HEK293 (cell line): Measurements from ENCODE around the gene CDH24.

Source experiments
- HOXA7 ChIP-seq: sonication (generic); formaldehyde crosslinking; IDR thresholded peaks from 2 replicates; pipeline ENCODE4 v1.8.1; 2022; ENCODE audit warnings: missing genetic modification reagents, borderline replicate concordance
- KLF8 ChIP-seq: fragments of 450-650 bp; formaldehyde crosslinking; IDR thresholded peaks from 2 replicates; pipeline ENCODE4 v1.5.1; 2016; ENCODE audit warnings: missing biosample characterization, missing genetic modification characterization
- SETDB1 ChIP-seq: IDR thresholded peaks from one replicate; pipeline ENCODE4 v1.6.1; 2017; ENCODE audit warnings: mild to moderate bottlenecking, low read length, moderate library complexity, mixed read lengths; ENCODE audit not compliant: insufficient read length
- TCF7L2 ChIP-seq: IDR thresholded peaks from 2 replicates; pipeline ENCODE4 v1.6.1; 2011; ENCODE audit warnings: low read depth, mild to moderate bottlenecking, inconsistent platforms, low read length, moderate library complexity, borderline replicate concordance
- ZBTB8A ChIP-seq: fragments of 450-650 bp; formaldehyde crosslinking; IDR thresholded peaks from 2 replicates; pipeline ENCODE4 v1.5.1; 2016; ENCODE audit warnings: missing biosample characterization, missing genetic modification characterization
- ZFP69B ChIP-seq: fragments of 450-650 bp; formaldehyde crosslinking; IDR thresholded peaks from 2 replicates; pipeline ENCODE4 v1.5.1; 2016; ENCODE audit warnings: missing biosample characterization, missing genetic modification characterization
- TF ChIP-seq, protein P1 (sequence below): fragments of 450-650 bp; formaldehyde crosslinking; IDR thresholded peaks from 2 replicates; pipeline ENCODE4 v1.5.1; 2016; ENCODE audit warnings: missing biosample characterization, missing genetic modification characterization

GRCh38 chr14:23069413-23069806 is 12.1 kb upstream of the CDH24 start:
- TF ChIP-seq, protein P1, sequence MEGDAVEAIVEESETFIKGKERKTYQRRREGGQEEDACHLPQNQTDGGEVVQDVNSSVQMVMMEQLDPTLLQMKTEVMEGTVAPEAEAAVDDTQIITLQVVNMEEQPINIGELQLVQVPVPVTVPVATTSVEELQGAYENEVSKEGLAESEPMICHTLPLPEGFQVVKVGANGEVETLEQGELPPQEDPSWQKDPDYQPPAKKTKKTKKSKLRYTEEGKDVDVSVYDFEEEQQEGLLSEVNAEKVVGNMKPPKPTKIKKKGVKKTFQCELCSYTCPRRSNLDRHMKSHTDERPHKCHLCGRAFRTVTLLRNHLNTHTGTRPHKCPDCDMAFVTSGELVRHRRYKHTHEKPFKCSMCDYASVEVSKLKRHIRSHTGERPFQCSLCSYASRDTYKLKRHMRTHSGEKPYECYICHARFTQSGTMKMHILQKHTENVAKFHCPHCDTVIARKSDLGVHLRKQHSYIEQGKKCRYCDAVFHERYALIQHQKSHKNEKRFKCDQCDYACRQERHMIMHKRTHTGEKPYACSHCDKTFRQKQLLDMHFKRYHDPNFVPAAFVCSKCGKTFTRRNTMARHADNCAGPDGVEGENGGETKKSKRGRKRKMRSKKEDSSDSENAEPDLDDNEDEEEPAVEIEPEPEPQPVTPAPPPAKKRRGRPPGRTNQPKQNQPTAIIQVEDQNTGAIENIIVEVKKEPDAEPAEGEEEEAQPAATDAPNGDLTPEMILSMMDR (tag by site-specific recombination): no peak
- no peak for TF ChIP-seq HOXA7 (CRISPR knock-in tag)
- TF ChIP-seq TCF7L2: no peak
- TF ChIP-seq KLF8 (tag by site-specific recombination): no peak
- no peak for TF ChIP-seq SETDB1
- TF ChIP-seq ZFP69B (tag by site-specific recombination): no peak
- TF ChIP-seq ZBTB8A (tag by site-specific recombination): no peak
